Measurements from ENCODE around the gene TCF19. TPM values are rescaled to one million over a fixed set of nuclear protein-coding genes. Genes with fewer than 3 reads are reported as not detected.

TCF19 gene
- total RNA-seq, 4 donors from 2014 or later, result 3.9 to 5.9 (median 5.1) TPM

DNA sequence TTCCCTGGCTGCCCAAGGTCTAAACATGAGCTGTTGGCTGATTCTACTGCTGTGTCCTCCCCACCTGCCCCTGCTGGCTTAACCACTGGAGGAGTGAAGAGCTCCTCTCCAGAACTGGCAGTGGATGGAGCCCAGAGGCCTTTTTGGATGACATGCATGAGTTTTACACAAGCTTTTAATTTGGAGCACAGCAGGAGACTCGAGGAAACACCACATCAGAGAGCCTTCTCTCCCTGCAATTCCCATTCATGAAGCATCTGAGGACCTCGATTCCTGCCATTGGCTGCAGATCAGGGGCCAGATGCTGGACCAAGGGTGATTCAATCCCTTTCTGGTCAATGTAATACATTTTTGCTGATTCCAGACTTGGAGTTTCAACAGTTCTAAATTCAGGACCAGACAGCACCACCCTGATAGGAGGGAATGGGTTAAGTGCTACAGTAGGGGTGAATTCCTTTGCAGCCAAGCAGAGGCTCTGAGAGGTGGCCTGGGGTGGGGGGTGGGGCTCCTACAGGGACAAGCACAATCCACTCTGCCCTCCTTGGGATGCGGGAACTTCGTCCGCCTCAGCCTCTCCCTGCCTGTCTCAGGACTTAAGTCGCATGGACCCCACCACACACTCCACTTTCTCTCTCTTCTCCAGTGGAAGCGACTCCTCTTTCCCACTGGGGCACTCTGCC is 44.4 kb upstream of the TCF19 start:
- Histone ChIP-seq H3K36me3 (no peaks in the 10 kb centered on the region), H3K4me3 (no peak overlapping the region), H3K27me3 (no peaks in the 10 kb centered on the region), H3K27ac (peak overlapping the region in 3 of 4 donors; percentile 69 to 74 (median 73)), H3K4me1 (peaks cover 0 to 49% (median 23%) of the 10 kb centered on the region in 3 donors), H3K9me3 (no peaks in the 10 kb centered on the region)
- WGBS, 2 donors (ENCODE audit: low coverage in 1 of 2), result 63 to 81% methylated on average over 5 to 6 of the region's 7 CpGs
- TF ChIP-seq, protein P1, sequence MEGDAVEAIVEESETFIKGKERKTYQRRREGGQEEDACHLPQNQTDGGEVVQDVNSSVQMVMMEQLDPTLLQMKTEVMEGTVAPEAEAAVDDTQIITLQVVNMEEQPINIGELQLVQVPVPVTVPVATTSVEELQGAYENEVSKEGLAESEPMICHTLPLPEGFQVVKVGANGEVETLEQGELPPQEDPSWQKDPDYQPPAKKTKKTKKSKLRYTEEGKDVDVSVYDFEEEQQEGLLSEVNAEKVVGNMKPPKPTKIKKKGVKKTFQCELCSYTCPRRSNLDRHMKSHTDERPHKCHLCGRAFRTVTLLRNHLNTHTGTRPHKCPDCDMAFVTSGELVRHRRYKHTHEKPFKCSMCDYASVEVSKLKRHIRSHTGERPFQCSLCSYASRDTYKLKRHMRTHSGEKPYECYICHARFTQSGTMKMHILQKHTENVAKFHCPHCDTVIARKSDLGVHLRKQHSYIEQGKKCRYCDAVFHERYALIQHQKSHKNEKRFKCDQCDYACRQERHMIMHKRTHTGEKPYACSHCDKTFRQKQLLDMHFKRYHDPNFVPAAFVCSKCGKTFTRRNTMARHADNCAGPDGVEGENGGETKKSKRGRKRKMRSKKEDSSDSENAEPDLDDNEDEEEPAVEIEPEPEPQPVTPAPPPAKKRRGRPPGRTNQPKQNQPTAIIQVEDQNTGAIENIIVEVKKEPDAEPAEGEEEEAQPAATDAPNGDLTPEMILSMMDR (IDR thresholded peaks at IDR 0.05), result no peak
- no peak for TF ChIP-seq EP300 (IDR thresholded peaks at IDR 0.05)
- TF ChIP-seq POLR2A (IDR thresholded peaks at IDR 0.05), result no peak
- no peak for TF ChIP-seq POLR2AphosphoS5 (IDR thresholded peaks at IDR 0.05)
- peak; percentile 32 for ATAC-seq

DNA sequence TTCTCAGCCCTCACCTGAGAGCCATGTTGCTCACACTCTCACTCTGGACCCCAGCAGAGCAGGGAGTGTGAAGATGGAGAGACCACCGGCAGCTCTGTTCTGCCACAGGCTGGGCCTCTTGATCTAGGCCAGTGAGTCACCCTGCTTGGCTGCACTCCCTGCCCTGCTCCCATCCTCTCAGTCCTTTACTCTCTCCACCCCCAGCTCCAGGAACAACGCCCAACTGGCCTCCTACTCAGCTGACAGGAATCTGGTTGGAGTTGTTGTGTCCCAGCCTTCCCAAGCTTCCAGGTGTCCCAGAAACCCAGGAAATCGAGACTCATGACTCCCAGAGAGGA is 43.9 kb upstream of the TCF19 start, which contains the start of gene PSORS1C1:
Gene PSORS1C1, plus strand, starts transcription at position 260 of the 338 bp plus-strand sequence. CDS start 14,833 bp downstream, outside the sequence.
- peak in 1 of 2 donors; percentile 12 for TF ChIP-seq POLR2A (IDR thresholded peaks at IDR 0.05)
- TF ChIP-seq POLR2AphosphoS5 (IDR thresholded peaks at IDR 0.05), result peak; percentile 76
- TF ChIP-seq, protein P1 (IDR thresholded peaks at IDR 0.05), result no peak
- no peak for TF ChIP-seq EP300 (IDR thresholded peaks at IDR 0.05)
- ATAC-seq, result peak; percentile 96
- Histone ChIP-seq H3K9me3 (no peaks in the 10 kb centered on the region), H3K36me3 (no peaks in the 10 kb centered on the region), H3K4me3 (peak within 1 kb of the TSS in 1 of 2 donors; percentile 39), H3K27me3 (no peaks in the 10 kb centered on the region), H3K4me1 (peaks cover 0 to 49% (median 23%) of the 10 kb centered on the region in 3 donors), H3K27ac (peak within 1 kb of the TSS in 3 of 4 donors; percentile 69 to 74 (median 73))
- WGBS, 2 donors (ENCODE audit: low coverage in 1 of 2), result 11% methylated on average over 2 of the region's 3 CpGs; no CpG with 5 or more reads in 1 of the 2 donors

GRCh38 chr6:31114970-31115849 is 43.2 kb upstream of the TCF19 start:
- Histone ChIP-seq H3K4me3 (peak overlapping the region in 1 of 2 donors; percentile 39), H3K27ac (peak overlapping the region in 3 of 4 donors; percentile 69 to 74 (median 73)), H3K27me3 (no peaks in the 10 kb centered on the region), H3K4me1 (peaks cover 0 to 49% (median 23%) of the 10 kb centered on the region in 3 donors), H3K9me3 (no peaks in the 10 kb centered on the region), H3K36me3 (no peaks in the 10 kb centered on the region)
- 62 to 63% methylated on average over 6 to 9 of the region's 9 CpGs for WGBS, 2 donors (ENCODE audit: low coverage in 1 of 2)
- TF ChIP-seq POLR2A (IDR thresholded peaks at IDR 0.05), result no peak
- no peak for TF ChIP-seq POLR2AphosphoS5 (IDR thresholded peaks at IDR 0.05)
- TF ChIP-seq, protein P1 (IDR thresholded peaks at IDR 0.05), result peak in 2 of 4 experiments; percentile 10 to 18
- ATAC-seq, result no peak

DNA sequence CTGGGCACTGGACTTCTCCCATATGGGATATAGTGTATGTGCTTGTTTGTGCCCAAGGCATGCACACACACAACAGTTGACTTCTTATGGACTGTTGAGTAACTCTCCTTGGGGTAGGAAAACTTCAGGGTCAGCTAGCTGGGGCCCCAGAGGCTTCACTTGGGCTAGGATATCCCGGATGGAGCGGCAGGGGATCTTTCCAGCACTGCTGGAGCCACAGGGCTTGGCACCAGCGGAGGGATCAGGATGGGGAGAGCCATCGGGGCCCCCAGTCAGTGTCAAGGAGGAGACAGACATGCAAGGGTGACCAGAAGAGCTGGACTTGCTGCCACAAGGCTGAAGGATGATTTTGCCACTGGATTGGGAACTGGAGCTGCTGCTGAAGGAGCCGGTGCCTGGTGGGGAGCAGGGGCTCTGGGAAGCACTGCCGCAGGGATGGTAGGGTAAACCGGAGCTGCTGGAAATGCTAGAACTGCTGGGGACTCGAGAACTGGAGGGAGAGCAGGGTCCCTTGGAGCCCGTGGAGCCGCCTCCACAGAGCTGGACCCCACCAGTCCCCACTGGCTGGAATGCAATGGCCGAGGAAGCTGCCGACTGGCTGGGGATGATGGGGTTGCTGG is 42.3 kb upstream of the TCF19 start:
- ATAC-seq, result no peak
- Histone ChIP-seq H3K4me3 (peak overlapping the region in 1 of 2 donors; percentile 42), H3K27me3 (no peaks in the 10 kb centered on the region), H3K9me3 (no peaks in the 10 kb centered on the region), H3K4me1 (peaks cover 0 to 49% (median 23%) of the 10 kb centered on the region in 3 donors), H3K27ac (peak overlapping the region in 3 of 4 donors; percentile 31 to 74 (median 68)), H3K36me3 (no peaks in the 10 kb centered on the region)
- 100% methylated on average over 1 to 6 of the region's 12 CpGs for WGBS, 2 donors (ENCODE audit: low coverage in 1 of 2)
- TF ChIP-seq POLR2AphosphoS5 (IDR thresholded peaks at IDR 0.05), result no peak
- TF ChIP-seq, protein P1 (IDR thresholded peaks at IDR 0.05), result no peak
- TF ChIP-seq EP300 (IDR thresholded peaks at IDR 0.05), result no peak
- no peak for TF ChIP-seq POLR2A (IDR thresholded peaks at IDR 0.05)
